Activated gamma-delta T cell (primary cell): ENCODE measurements around the gene ACR.

ENCODE experiments used
- DNase-seq: peaks from one replicate; lab custom pipeline; 2025; lab: John Stamatoyannopoulos, UW

Gene ACR

DNA sequence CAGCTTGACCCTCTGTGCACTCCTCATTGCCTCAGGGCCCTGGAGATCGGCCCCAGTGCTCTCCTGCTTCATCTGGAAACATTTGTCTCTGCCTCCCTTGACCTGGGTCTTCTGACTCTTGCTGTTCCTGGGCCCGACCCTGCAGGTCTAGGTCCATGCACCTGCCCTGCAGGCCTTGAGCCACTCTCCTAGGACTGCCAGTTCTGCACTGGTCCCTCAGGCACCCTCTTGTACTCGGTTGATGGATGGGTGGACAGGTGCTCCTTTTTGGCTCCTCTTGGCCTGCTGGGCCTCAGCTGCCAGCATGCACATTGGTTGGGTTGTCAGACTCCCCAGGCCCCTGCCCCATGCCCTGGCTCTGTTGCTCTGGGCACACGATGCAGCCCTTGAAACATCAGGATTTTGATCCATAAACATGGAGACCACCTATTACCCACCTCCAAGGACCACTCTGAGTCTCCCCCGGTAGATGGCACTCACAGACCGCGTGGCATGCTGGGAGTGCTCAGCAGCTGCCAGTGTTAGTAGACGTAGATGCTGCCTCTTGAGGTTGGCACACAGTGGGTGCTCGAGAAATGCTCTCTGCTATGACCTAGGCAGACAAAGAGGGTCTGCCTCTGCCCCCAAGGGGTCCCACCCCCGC, 20.2 kb upstream of the ACR start:
- DNase-seq, result no peak

- no peak for DNase-seq
Measured at GRCh38 chr22:50718352-50718709, 19.7 kb upstream of the ACR start.

GRCh38 chr22:50719814-50720300, 18.1 kb upstream of the ACR start:
- no peak for DNase-seq

DNA sequence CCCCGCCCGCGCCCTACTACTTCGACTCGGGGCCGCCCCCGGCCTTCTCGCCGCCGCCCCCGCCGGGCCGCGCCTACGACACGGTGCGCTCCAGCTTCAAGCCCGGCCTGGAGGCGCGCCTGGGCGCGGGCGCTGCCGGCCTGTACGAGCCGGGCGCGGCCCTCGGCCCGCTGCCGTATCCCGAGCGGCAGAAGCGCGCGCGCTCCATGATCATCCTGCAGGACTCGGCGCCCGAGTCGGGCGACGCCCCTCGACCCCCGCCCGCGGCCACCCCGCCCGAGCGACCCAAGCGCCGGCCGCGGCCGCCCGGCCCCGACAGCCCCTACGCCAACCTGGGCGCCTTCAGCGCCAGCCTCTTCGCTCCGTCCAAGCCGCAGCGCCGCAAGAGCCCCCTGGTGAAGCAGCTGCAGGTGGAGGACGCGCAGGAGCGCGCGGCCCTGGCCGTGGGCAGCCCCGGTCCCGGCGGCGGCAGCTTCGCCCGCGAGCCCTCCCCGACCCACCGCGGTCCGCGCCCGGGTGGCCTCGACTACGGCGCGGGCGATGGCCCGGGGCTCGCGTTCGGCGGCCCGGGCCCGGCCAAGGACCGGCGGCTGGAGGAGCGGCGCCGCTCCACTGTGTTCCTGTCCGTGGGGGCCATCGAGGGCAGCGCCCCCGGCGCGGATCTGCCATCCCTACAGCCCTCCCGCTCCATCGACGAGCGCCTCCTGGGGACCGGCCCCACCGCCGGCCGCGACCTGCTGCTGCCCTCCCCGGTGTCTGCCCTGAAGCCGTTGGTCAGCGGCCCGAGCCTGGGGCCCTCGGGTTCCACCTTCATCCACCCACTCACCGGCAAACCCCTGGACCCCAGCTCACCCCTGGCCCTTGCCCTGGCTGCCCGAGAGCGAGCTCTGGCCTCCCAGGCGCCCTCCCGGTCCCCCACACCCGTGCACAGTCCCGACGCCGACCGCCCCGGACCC, 17.4 kb upstream of the ACR start:
- no peak for DNase-seq

GRCh38 chr22:50721257-50721844, 16.7 kb upstream of the ACR start:
- DNase-seq, result no peak

- DNase-seq, result no peak
Measured at GRCh38 chr22:50722048-50722701, 15.8 kb upstream of the ACR start.

GRCh38 chr22:50722716-50723428, 15.1 kb upstream of the ACR start:
- no peak for DNase-seq

- DNase-seq, result no peak
Measured at GRCh38 chr22:50723991-50724390, 14.0 kb upstream of the ACR start.

DNA sequence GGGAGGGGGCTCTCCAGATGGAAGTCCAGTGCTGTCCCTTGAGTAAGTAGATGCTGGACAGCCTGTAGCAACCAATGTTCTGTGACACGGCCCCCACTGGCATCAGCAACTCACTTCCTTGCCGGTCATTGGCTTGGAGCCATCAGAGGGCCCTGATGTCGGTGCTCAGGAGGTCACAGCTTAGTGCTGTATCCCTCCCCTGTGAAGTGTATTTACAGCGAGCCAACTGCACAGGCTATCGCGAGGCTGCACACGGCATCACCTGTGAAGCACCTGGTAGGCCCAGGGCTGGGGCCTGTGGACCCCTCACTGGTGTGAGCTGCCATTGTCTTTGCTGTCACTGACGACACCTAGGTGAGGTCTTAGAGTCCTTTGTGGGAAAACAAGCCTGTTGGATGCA, 13.4 kb upstream of the ACR start:
- DNase-seq, result no peak

DNA sequence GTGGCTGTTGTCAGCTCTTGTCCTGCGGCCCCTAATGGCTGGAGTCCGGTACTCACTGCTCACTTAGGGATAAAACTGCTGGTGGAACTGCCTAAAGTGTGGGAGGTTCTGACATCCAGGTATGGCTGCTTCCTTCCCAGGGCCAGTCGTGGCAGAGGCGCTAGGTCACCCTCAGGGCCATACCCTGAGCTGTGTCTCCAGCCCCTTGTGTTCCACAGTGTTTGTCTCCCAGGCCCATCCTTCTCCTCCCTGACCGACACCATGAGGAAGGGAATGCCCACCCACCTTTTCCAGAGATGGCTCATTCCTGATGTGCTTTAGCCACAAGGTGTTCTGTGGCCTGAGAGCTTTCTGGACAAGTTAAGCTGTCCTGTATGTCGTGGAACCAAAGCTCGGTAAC, 12.4 kb upstream of the ACR start:
- no peak for DNase-seq

DNA sequence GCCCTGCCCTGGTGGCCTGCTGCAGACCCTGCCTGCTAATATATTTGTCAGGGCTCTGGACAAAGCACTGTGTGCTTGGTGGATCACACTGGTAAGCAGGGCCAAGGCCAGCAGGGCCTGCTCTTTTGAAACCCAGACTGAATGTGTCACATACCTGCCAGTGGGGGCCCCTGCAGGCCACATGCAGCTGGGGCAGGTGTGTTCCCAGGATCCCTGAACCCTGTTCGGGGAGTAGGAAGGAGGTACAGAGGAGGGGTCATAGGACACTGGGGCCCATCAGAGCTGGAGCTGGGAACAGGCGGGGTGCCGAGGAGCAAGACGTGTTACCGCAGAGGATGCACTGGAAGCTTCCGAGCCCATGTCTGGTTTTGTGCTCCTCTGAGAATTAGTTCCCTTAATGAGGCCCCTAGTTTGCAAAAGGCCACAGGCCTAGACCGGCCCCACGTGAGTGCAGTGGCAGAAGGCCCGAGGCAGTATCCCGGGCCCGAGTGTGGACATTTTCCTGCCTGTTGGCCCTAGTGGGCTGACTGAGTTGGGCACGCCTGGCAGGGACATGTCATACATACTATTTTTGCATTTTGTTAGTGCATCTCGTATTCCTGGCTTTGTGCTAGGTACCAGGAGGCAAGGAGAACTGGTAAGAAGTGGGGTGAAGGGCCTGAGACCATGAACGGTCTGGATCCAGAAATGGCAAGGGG, 11.2 kb upstream of the ACR start:
- DNase-seq, result no peak

DNA sequence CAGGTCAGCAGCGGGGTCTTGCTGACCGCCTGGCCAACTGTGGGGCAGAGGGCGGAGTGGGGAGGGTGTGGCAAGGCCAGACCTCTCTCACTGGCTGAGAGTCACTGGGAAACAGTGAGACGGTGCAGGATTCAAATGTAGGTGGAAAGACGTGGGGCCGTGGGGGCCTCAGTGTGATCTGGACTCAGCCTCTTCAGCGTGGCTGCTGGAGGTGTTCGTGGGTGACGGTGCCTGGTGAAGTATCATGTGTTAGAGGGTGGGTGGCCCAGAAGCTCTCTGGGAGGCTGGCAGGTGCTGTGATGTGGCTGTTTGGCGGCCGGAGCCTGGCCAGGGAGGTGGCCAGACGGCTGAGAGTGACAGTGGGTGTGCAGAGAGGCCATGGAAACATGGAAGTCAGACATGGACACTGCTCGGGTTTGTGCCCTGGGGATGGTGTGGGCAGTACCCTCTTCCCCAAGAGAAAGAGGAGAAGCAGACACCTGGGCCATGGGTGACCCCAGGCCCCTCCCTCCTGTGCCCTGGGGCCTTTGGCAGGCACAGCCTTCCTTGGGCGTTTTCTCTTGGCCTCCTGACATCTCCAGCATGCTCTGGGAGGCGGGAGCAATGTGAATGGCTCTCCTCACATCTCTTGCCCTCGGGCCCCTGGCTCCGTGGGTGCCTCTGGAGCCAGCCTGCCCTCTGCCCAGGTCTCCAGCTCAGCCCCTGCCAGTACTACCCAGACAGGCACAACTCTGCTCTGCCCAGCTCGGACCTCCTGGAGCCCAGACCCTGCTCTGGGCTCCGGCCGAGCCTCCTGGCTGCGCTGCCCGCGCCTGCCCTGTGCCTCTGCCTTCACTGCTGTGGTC, 10.1 kb upstream of the ACR start:
- no peak for DNase-seq

DNA sequence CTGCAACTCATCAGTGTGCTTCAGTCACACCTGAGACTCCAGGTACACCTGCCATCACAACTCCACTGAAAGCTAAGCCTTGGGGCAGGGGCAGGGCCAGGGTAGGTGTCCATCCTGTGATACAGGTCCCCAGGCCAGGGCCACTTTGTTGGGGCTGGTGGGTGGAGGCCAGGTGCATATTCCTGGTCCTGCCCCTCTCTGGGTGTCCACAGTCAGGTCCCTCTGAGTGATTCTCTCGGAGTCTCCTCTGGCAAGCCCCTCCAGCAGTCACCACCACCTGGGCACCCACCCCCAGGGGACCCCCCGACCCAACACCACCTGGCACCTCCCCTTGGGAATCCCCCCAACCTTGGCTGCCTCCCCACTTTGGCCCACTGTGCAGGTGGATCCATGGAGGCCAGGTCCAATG, 9.5 kb upstream of the ACR start:
- DNase-seq, result no peak

- no peak for DNase-seq
Measured at GRCh38 chr22:50729391-50730012, 8.5 kb upstream of the ACR start.

- no peak for DNase-seq
Measured at GRCh38 chr22:50730013-50730891, 7.8 kb upstream of the ACR start.

GRCh38 chr22:50730941-50731661, 6.9 kb upstream of the ACR start:
- no peak for DNase-seq

DNA sequence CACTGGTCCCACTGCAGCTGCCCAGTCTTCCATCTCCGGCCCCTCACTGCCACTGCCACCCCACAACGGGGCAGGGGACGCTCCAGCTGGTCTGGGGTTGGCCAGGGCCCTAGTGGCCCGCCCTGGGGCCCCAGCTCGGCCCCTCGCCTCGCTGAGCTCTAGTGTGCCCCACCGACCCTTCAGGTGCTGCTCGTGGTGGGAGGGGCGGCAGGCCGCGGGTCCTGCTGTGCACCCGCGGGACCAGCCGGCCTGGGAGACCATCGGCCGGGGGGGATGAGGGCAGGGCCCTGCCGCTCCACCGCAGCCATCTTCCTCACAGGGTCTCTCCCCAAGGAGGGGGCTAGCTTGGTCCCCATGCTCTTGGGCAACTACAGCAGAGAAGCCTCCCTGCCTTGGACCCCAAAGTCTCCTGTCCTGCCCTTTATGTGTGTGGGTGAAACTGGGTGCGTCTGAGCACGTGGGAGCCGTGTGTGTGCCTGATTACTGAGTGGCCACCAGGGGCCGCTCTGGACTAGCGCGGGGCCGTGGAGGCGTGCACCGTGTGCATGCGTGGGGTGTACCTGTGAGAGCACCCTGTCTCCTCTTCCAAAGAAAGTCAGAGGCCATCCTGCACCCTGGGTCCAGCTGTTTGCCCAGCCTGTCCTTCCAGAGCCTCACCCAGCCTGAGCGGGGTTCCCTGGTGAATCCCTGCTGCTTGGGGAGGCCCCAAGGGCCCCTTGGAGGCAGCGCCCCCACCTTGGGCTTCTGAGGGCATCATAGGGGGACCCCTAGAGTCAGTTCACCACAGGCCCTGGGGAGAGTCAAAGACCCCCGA, 6.0 kb upstream of the ACR start:
- no peak for DNase-seq
